HG03342 (cell line): ENCODE data around the gene ANKS1B.

Experiments
- ATAC-seq: cut with Tn5 transposase; IDR thresholded peaks from one replicate; pipeline ENCODE4 v1.9.1; 2021; ENCODE audit warnings: mild to moderate bottlenecking, moderate library complexity; ENCODE audit not compliant: unreplicated experiment

Gene ANKS1B

GRCh38 chr12:99142651-99143050 lies 842.1 kb downstream of the ANKS1B start:
- ATAC-seq = no peak

- no peak for ATAC-seq
Observed at GRCh38 chr12:99140017-99140720, 844.6 kb downstream of the ANKS1B start.

GRCh38 chr12:99138393-99138792 lies 846.3 kb downstream of the ANKS1B start:
- no peak for ATAC-seq

GRCh38 chr12:99137124-99137855 lies 847.4 kb downstream of the ANKS1B start:
- ATAC-seq = peak; percentile 49

GRCh38 chr12:99136516-99136915 lies 848.2 kb downstream of the ANKS1B start:
- no peak for ATAC-seq

GRCh38 chr12:99135376-99135775 lies 849.4 kb downstream of the ANKS1B start:
- no peak for ATAC-seq

GRCh38 chr12:99133401-99133800 lies 851.3 kb downstream of the ANKS1B start:
- no peak for ATAC-seq

GRCh38 chr12:99131751-99132199 lies 853.0 kb downstream of the ANKS1B start:
- peak; percentile 26 for ATAC-seq

- peak; percentile 94 for ATAC-seq
Observed at GRCh38 chr12:99130808-99131553, 853.8 kb downstream of the ANKS1B start.

GRCh38 chr12:99128246-99128802 lies 856.4 kb downstream of the ANKS1B start:
- no peak for ATAC-seq

- ATAC-seq = no peak
Observed at GRCh38 chr12:99122959-99123358, 861.8 kb downstream of the ANKS1B start.

GRCh38 chr12:99122496-99122895 lies 862.2 kb downstream of the ANKS1B start:
- no peak for ATAC-seq

GRCh38 chr12:99121546-99121945 lies 863.2 kb downstream of the ANKS1B start:
- no peak for ATAC-seq

- ATAC-seq = no peak
Observed at GRCh38 chr12:99119943-99120342, 864.8 kb downstream of the ANKS1B start.

- no peak for ATAC-seq
Observed at GRCh38 chr12:99119449-99119848, 865.3 kb downstream of the ANKS1B start.

GRCh38 chr12:99111600-99111999 lies 873.1 kb downstream of the ANKS1B start:
- ATAC-seq = no peak

- ATAC-seq = no peak
Observed at GRCh38 chr12:99110868-99111267, 873.9 kb downstream of the ANKS1B start.

- ATAC-seq = no peak
Observed at GRCh38 chr12:99110212-99110611, 874.5 kb downstream of the ANKS1B start.

- ATAC-seq = no peak
Observed at GRCh38 chr12:99108924-99109323, 875.8 kb downstream of the ANKS1B start.

GRCh38 chr12:99099786-99100185 lies 885.0 kb downstream of the ANKS1B start:
- no peak for ATAC-seq

- no peak for ATAC-seq
Observed at GRCh38 chr12:99097171-99097570, 887.6 kb downstream of the ANKS1B start.
